ENCODE results near the gene MITF.

Gene MITF

GRCh38 chr3:69922521-69923000 lies 183.3 kb downstream of the MITF start:
- no peak for FAIRE-seq

GRCh38 chr3:69925506-69925905 lies 186.2 kb downstream of the MITF start:
- FAIRE-seq = peak; percentile 64

- FAIRE-seq = no peak
Observed at GRCh38 chr3:69926385-69926784, 187.1 kb downstream of the MITF start.

- no peak for FAIRE-seq
Observed at GRCh38 chr3:69927571-69927970, 188.3 kb downstream of the MITF start.

- FAIRE-seq = no peak
Observed at GRCh38 chr3:69929019-69929418, 189.8 kb downstream of the MITF start.

- FAIRE-seq = no peak
Observed at GRCh38 chr3:69930564-69930963, 191.3 kb downstream of the MITF start.

- no peak for FAIRE-seq
Observed at GRCh38 chr3:69932087-69932486, 192.8 kb downstream of the MITF start.

- no peak for FAIRE-seq
Observed at GRCh38 chr3:69932501-69932900, 193.2 kb downstream of the MITF start.

GRCh38 chr3:69934398-69934797 lies 195.1 kb downstream of the MITF start:
- no peak for FAIRE-seq

- FAIRE-seq = no peak
Observed at GRCh38 chr3:69936266-69936665, 197.0 kb downstream of the MITF start.

GRCh38 chr3:69938061-69938460 lies 198.8 kb downstream of the MITF start:
- no peak for FAIRE-seq

GRCh38 chr3:69938931-69939330 lies 199.7 kb downstream of the MITF start:
- no peak for FAIRE-seq

GRCh38 chr3:69941037-69941436 lies 201.8 kb downstream of the MITF start:
- no peak for FAIRE-seq

- no peak for FAIRE-seq
Observed at GRCh38 chr3:69941439-69942176, 202.3 kb downstream of the MITF start.

GRCh38 chr3:69944931-69945493 lies 205.7 kb downstream of the MITF start:
- no peak for FAIRE-seq

GRCh38 chr3:69948246-69948862 lies 209.1 kb downstream of the MITF start:
- FAIRE-seq = peak; percentile 94

- FAIRE-seq = no peak
Observed at GRCh38 chr3:69951616-69952015, 212.4 kb downstream of the MITF start.

GRCh38 chr3:69959581-69959980 lies 220.3 kb downstream of the MITF start:
- FAIRE-seq = no peak

GRCh38 chr3:69961706-69962439 lies 222.6 kb downstream of the MITF start:
- FAIRE-seq = no peak

- FAIRE-seq = no peak
Observed at GRCh38 chr3:69963643-69964042, 224.4 kb downstream of the MITF start.

- no peak for FAIRE-seq
Observed at GRCh38 chr3:69967156-69967555, 227.9 kb downstream of the MITF start.

GRCh38 chr3:69970827-69971226 lies 231.6 kb downstream of the MITF start:
- no peak for FAIRE-seq

- no peak for FAIRE-seq
Observed at GRCh38 chr3:69972672-69973071, 233.4 kb downstream of the MITF start.
